GM10266 (cell line): ENCODE data around the gene NAT9.

Source experiments
- DNase-seq: peaks from one replicate; pipeline ENCODE4 v3.0.0; 2012; ENCODE audit errors: extremely low spot score
- CTCF ChIP-seq: IDR thresholded peaks from 2 replicates; pipeline ENCODE4 v1.5.1; 2012; ENCODE audit warnings: mild to moderate bottlenecking, low read depth; ENCODE audit not compliant: control insufficient read depth, insufficient read depth; ENCODE audit errors: missing control alignments

Gene NAT9

GRCh38 chr17:74744714-74745547 lies 31.2 kb downstream of the NAT9 start:
- peak; percentile 76 for DNase-seq
- peak; percentile 98 for TF ChIP-seq CTCF

DNA sequence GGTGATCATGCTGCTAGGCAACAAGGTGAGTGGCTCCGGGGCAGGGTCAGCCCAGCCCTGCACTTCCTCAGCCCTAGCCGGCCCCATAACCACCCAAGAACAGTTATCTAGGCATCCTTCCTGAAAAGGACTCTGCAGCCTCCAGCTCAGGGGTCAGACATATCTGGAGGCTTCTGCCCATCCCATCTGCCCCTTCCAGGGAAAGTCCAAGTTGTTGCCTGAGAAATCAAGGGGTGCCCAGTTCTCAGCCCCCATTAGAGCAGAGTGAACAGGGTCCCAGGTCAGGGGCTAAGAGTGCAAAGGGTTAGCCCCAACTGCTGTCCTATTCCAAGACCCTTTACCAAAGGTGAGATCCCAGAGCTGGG lies 31.8 kb downstream of the NAT9 start:
- DNase-seq = no peak
- no peak for TF ChIP-seq CTCF

DNA sequence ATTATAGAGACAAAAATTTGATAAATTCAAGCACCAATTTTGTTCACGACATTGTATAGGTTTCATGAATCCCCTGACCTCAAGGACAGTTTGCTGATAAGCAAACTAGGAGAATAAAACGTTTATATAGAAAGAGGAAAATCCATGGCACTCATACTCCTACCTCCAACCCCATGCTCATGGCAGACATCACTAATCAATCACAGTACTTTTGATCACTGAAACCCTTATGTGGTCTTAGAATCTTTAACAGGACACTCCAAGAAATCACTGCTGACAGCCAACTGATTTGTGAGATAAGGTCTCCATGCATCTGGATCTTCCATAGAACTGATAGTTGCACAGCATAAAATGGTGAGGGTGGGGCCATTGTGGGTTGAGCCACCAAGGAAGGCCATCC lies 32.4 kb downstream of the NAT9 start:
- DNase-seq = no peak
- TF ChIP-seq CTCF = no peak

DNA sequence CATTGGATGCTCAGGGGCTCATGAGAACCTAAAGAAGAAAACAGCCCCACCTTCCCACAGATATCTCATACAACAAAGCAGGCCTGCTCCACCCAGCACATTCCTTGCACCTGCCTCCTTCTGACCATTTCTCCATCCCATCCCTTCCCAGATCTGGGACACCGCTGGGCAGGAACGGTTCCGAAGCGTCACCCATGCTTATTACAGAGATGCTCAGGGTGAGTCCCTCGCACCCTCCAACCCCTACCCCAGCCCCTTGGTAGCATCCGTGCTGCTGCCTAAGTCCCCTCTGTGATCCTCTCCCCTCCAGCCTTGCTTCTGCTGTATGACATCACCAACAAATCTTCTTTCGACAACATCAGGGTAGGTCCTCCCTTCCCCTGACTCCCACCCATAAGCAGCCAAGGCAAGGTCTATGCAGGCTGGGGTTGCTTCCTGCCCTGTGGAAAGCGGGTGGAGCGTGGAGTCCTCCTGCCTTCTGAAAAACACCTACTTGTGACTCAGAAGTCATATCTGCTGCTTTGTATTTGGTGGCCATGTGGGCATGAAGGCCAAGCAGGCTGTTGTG lies 33.1 kb downstream of the NAT9 start:
- DNase-seq = no peak
- no peak for TF ChIP-seq CTCF

DNA sequence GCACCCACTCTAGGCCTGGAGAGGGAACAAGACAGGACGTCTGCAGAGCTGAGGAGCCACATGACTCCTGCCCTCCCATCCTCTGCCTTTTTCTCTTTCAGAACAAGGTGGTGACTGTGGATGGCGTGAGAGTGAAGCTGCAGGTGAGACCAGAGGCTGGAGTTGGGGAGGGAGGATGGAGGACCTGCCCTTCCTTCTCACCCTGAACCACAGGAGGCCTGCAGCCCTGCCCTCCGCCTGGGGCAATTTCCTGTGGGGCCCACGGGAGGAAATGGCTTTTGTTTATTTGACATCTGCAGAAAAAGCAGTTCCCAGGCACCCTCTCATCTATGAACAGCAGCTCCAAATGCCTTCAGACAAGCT lies 34.0 kb downstream of the NAT9 start:
- DNase-seq = peak; percentile 58
- TF ChIP-seq CTCF = no peak

- peak; percentile 3 for DNase-seq
- no peak for TF ChIP-seq CTCF
Observed at GRCh38 chr17:74740641-74741387, 35.3 kb downstream of the NAT9 start.

DNA sequence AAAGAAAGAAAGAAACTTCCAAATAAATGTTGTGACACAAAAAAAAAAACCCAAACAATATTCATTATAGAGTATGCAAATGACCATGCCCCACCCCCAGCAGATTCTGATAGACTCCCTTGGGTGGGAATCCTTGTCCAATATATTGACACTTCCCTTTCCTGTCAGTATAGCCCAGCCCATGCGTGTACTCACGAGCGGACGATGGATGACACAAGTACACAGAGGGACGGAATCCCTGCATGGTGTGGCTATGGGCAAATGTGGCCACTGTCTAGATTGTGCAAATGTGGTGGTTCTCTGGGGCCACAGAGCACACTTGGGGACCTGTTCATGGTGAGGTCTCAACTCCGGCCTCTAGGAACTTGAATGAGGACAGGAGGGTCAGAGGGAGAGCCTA lies 36.0 kb downstream of the NAT9 start:
- peak; percentile 3 for DNase-seq
- no peak for TF ChIP-seq CTCF
